ENCODE results near the gene GTF3A. TPM values are rescaled to one million over a fixed set of nuclear protein-coding genes. Genes with fewer than 3 reads are reported as not detected.

Gene GTF3A
- total RNA-seq, 1 experiment from 2014 or later, result 102 TPM

DNA sequence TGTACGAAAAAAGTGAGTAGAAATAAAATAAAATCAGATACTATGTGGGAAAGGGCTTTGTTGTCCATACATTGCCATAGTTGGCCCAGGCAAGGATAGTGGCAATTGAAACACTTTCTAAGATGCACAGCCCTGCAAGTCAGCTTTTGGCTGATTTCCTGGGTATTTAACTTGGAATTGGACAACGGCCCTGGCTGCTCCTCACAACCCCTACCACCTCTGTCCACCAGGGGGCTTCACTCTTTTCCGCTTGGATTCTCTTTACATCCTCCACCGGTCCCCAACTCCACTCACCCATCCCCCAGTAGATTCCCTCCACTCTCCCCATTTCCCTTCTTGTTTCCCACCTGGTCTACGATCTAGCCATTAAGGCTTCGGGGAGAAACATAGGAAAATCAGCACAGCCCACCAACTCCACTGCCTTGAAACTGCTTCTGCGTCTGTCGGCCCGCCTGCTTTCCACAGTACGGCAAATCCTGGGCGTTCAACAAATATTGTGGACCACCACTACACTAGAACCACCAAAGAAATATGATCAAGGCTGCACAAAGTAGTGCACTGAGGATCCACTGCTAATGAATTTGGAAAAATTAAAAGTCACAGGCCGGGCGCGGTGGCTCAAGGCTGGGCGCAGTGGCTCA, 48.6 kb upstream of the GTF3A start:
- DNase-seq (ENCODE audit: low read depth, low spot score) (peak; percentile 70), ATAC-seq (peak; percentile 71)
- Histone ChIP-seq H3K9me2 (ENCODE audit: insufficient read depth) (no peaks in the 10 kb centered on the region), H3K4me2 (ENCODE audit: low read length) (peak overlapping the region; percentile 38; the same call in 1 of the 2 replicates), H3K27me3 (ENCODE audit: insufficient read depth, low read length) (no peaks in the 10 kb centered on the region), H3K9me3 (ENCODE audit: control insufficient read depth in 1 of 2, insufficient read depth in 1 of 2, low read depth in 1 of 2, low read length in 2 of 2) (no peaks in the 10 kb centered on the region), H3K36me3 (ENCODE audit: control insufficient read depth in 1 of 2, insufficient read depth in 2 of 2, low read length in 2 of 2) (no peaks in the 10 kb centered on the region), H3K79me2 (ENCODE audit: insufficient read depth, low read length) (no peaks in the 10 kb centered on the region), H3K9ac (ENCODE audit: low read length) (no peak overlapping the region), H3K4me1 (ENCODE audit: control insufficient read depth in 1 of 2, insufficient read depth in 2 of 2, low read length in 2 of 2) (peaks cover 14 to 28% of the 10 kb centered on the region in 2 experiments; a peak in 3 of 4 replicates), H3K27ac (ENCODE audit: low read depth, low read length) (no peak overlapping the region), H3K4me3 (replicated peaks in 1 of 2; ENCODE audit: low read depth in 1 of 2, low read length in 2 of 2) (no peak overlapping the region), H4K20me1 (ENCODE audit: insufficient read depth) (no peaks in the 10 kb centered on the region), H2AFZ (ENCODE audit: low read depth, low read length, poor library complexity, severe bottlenecking) (peak overlapping the region; percentile 93)
- no peak for TF ChIP-seq FOSL1 (IDR thresholded peaks at IDR 0.05; ENCODE audit: low read depth)
- TF ChIP-seq, protein P1, sequence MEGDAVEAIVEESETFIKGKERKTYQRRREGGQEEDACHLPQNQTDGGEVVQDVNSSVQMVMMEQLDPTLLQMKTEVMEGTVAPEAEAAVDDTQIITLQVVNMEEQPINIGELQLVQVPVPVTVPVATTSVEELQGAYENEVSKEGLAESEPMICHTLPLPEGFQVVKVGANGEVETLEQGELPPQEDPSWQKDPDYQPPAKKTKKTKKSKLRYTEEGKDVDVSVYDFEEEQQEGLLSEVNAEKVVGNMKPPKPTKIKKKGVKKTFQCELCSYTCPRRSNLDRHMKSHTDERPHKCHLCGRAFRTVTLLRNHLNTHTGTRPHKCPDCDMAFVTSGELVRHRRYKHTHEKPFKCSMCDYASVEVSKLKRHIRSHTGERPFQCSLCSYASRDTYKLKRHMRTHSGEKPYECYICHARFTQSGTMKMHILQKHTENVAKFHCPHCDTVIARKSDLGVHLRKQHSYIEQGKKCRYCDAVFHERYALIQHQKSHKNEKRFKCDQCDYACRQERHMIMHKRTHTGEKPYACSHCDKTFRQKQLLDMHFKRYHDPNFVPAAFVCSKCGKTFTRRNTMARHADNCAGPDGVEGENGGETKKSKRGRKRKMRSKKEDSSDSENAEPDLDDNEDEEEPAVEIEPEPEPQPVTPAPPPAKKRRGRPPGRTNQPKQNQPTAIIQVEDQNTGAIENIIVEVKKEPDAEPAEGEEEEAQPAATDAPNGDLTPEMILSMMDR (IDR thresholded peaks at IDR 0.05 in 2 of 3, conservative IDR thresholded peaks at IDR 0.05 in 1 of 3; ENCODE audit: borderline replicate concordance in 1 of 3, insufficient read depth in 1 of 3, low read depth in 2 of 3, low read length in 2 of 3), result peak; percentile 52 to 88 (median 74); a peak in 5 of 6 replicates
- TF ChIP-seq RAD21 (IDR thresholded peaks at IDR 0.05; ENCODE audit: low read depth), result peak; percentile 31; the same call in 1 of the 2 replicates
- intact Hi-C loops (cut with micrococcal nuclease), result loop anchor here (2.0 kb wide), 2 partner anchors 157 to 609 kb away; no protein-coding TSS in a partner anchor
- ChIA-PET POLR2A (no interaction called here), CTCF (interaction anchor here (0.7 to 4.2 kb wide), 14 partner anchors 8 to 609 kb away, joined by 3 to 31 read pairs (median 4); no protein-coding TSS in a partner anchor), RAD21 (ENCODE audit: low non-redundant PET in 1 of 2, low total read pairs in 2 of 2, uncharacterized antibody in 2 of 2, unreplicated experiment in 2 of 2) (interaction anchor here (0.7 to 0.9 kb wide), 3 partner anchors 51 to 451 kb away, joined by 3 to 4 read pairs (median 4); no protein-coding TSS in a partner anchor)
- BruUV-seq (replicated peaks), result no TSS peak

DNA sequence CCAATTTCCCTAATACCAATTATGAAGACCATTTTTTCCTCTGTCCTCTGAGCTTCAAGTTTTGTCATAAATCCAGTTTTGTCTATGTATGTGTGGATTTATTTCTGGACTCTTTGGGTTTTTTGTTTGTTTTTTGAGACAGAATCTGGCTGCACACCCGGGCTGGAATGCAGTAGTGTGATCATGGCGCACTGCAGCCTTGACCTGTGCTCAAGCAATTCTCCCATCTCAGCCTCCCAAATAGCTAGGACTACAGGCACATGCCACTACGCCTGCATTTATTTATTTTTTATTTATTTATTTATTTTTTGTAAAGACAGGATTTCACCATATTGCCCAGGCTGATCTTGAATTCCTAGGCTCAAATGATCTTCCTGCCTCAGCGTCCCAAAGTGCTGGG, 45.3 kb upstream of the GTF3A start:
- H3K27ac ChIP-seq (ENCODE audit: low read depth, low read length), result no peak overlapping the region
- H3K4me3 ChIP-seq (replicated peaks in 1 of 2; ENCODE audit: low read depth in 1 of 2, low read length in 2 of 2), result no peak overlapping the region
- no peaks in the 10 kb centered on the region for H4K20me1 ChIP-seq (ENCODE audit: insufficient read depth)
- no peak for DNase-seq (ENCODE audit: low read depth, low spot score)
- H3K9me3 ChIP-seq (ENCODE audit: control insufficient read depth in 1 of 2, insufficient read depth in 1 of 2, low read depth in 1 of 2, low read length in 2 of 2), result no peaks in the 10 kb centered on the region
- ChIA-PET RAD21 (ENCODE audit: low non-redundant PET in 1 of 2, low total read pairs in 2 of 2, uncharacterized antibody in 2 of 2, unreplicated experiment in 2 of 2) (no interaction called here), CTCF (interaction anchor here (0.7 to 2.0 kb wide), 3 partner anchors 47 to 574 kb away, joined by 4 to 15 read pairs (median 4); no protein-coding TSS in a partner anchor), POLR2A (interaction anchor here (0.8 kb wide), 1 partner anchor 17 kb away, joined by 3 read pairs; no protein-coding TSS in a partner anchor)
- H3K79me2 ChIP-seq (ENCODE audit: insufficient read depth, low read length), result no peaks in the 10 kb centered on the region
- intact Hi-C loops (cut with micrococcal nuclease), result no loop called here
- no peak overlapping the region for H3K9ac ChIP-seq (ENCODE audit: low read length)
- BruUV-seq (replicated peaks), result no TSS peak
- ATAC-seq, result no peak
- no peaks in the 10 kb centered on the region for H3K27me3 ChIP-seq (ENCODE audit: insufficient read depth, low read length)
- H2AFZ ChIP-seq (ENCODE audit: low read depth, low read length, poor library complexity, severe bottlenecking), result no peak overlapping the region
- H3K36me3 ChIP-seq (ENCODE audit: control insufficient read depth in 1 of 2, insufficient read depth in 2 of 2, low read length in 2 of 2), result no peaks in the 10 kb centered on the region
- no peaks in the 10 kb centered on the region for H3K9me2 ChIP-seq (ENCODE audit: insufficient read depth)
- peaks cover 23 to 44% of the 10 kb centered on the region in 2 experiments; a peak in 3 of 4 replicates for H3K4me1 ChIP-seq (ENCODE audit: control insufficient read depth in 1 of 2, insufficient read depth in 2 of 2, low read length in 2 of 2)
- TF ChIP-seq POLR2AphosphoS5 (IDR thresholded peaks at IDR 0.05; ENCODE audit: low read depth, low read length), result no peak
- TF ChIP-seq FOSL1 (IDR thresholded peaks at IDR 0.05; ENCODE audit: low read depth), result no peak
- no peak for TF ChIP-seq CEBPB (IDR thresholded peaks at IDR 0.05; ENCODE audit: low read depth)
- TF ChIP-seq, protein P2, sequence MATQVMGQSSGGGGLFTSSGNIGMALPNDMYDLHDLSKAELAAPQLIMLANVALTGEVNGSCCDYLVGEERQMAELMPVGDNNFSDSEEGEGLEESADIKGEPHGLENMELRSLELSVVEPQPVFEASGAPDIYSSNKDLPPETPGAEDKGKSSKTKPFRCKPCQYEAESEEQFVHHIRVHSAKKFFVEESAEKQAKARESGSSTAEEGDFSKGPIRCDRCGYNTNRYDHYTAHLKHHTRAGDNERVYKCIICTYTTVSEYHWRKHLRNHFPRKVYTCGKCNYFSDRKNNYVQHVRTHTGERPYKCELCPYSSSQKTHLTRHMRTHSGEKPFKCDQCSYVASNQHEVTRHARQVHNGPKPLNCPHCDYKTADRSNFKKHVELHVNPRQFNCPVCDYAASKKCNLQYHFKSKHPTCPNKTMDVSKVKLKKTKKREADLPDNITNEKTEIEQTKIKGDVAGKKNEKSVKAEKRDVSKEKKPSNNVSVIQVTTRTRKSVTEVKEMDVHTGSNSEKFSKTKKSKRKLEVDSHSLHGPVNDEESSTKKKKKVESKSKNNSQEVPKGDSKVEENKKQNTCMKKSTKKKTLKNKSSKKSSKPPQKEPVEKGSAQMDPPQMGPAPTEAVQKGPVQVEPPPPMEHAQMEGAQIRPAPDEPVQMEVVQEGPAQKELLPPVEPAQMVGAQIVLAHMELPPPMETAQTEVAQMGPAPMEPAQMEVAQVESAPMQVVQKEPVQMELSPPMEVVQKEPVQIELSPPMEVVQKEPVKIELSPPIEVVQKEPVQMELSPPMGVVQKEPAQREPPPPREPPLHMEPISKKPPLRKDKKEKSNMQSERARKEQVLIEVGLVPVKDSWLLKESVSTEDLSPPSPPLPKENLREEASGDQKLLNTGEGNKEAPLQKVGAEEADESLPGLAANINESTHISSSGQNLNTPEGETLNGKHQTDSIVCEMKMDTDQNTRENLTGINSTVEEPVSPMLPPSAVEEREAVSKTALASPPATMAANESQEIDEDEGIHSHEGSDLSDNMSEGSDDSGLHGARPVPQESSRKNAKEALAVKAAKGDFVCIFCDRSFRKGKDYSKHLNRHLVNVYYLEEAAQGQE (IDR thresholded peaks at IDR 0.05; ENCODE audit: low read depth), result no peak
- H3K4me2 ChIP-seq (ENCODE audit: low read length), result peak overlapping the region; percentile 48; the same call in 1 of the 2 replicates

Data from HCT116 (cell line).